Measurements from ENCODE around the gene PRKCD.

- TF ChIP-seq CTCF (IDR thresholded peaks at IDR 0.05) (no peak), POLR2A (IDR thresholded peaks at IDR 0.05) (no peak)
Observed at GRCh38 chr3:53171064-53171418, 10.0 kb downstream of the PRKCD start.

Measured in body of pancreas (tissue), 4 donors.